NCI-H2196 (cell line): ENCODE measurements around the gene PPP1R9B.

Experiments
- DNase-seq: peaks from one replicate; lab custom pipeline; 2025; ENCODE audit not compliant: unreplicated experiment; lab: John Stamatoyannopoulos, UW

The PPP1R9B gene

DNA sequence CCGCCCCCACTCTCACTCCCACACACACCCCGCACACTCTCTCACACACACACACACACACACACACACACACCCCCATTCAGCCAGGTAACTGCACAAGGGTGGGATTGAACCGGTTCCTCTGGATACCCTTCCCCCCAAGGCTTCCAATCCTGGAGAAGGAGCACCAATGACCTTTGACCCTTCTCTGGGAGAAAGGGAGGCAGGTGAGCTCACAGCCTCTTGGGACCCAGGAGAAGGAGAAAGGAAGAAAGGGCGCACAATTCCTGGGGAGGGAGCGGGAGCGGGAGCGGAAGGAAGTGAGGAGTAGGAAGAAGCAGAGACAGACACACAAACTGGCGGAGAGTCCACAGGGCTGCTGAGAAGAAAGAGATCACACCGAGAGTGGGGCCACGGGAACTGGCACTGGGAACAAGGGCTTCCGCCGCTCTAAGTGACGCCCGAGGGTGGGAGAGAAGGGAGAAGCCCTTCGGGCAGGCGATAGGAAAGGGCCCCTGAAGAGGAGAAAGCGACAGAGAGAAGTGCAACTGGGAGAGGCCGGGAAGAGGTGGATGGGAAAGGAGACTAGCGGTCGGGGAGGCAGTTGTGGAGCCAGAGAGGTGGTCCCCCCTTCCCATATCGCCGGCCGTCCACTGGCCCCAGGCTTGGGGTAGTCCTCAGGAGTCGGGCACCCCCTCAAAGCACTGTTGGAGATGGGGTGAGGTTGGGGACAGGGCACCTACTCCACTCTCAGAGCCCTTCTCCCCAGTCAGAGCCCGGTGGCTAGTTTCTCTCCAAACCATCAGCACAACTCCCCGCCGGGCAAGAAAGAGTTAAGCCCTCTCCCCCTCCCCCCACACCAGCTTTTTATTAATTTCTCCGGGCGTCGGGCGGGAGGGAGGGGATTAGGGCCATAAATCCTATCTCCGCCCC, 21.8 kb downstream of the PPP1R9B start:
- DNase-seq = no peak

DNA sequence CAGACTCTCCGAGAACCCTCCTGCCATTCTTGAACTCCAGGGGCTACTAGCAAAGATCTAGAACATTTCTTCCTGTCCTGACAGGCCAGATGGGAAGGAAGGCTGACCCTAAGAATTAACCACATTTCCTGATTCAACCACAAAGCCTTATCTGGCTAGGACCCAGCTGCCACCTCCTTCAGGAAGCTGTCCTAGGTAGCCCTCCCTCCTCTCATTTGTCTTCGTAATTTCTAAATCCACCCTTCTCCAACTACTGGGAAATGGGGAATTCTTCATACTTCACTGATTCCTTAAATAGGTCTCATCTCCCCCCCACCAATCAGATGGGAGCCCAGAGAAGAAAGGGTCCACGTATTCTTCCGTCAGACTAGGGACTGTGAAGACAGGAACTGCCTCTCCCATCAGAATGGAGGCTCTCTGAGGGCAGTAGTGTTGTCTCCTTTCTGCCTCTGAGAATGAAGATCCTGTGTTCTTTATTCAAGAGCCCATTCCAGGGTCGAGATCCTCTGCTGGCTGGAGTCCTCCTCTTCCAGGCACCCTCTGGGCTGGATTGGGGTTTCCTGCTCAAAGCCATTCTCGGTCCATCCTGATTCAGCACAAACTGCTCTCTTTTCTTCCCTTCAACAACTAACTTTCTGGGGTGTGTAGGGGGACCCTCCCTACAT, 22.6 kb downstream of the PPP1R9B start:
- no peak for DNase-seq

- DNase-seq = no peak
Observed at GRCh38 chr17:50125420-50125997, 25.0 kb downstream of the PPP1R9B start.

GRCh38 chr17:50123649-50124349, 26.7 kb downstream of the PPP1R9B start:
- DNase-seq = no peak

- DNase-seq = no peak
Observed at GRCh38 chr17:50122945-50123344, 27.5 kb downstream of the PPP1R9B start.

DNA sequence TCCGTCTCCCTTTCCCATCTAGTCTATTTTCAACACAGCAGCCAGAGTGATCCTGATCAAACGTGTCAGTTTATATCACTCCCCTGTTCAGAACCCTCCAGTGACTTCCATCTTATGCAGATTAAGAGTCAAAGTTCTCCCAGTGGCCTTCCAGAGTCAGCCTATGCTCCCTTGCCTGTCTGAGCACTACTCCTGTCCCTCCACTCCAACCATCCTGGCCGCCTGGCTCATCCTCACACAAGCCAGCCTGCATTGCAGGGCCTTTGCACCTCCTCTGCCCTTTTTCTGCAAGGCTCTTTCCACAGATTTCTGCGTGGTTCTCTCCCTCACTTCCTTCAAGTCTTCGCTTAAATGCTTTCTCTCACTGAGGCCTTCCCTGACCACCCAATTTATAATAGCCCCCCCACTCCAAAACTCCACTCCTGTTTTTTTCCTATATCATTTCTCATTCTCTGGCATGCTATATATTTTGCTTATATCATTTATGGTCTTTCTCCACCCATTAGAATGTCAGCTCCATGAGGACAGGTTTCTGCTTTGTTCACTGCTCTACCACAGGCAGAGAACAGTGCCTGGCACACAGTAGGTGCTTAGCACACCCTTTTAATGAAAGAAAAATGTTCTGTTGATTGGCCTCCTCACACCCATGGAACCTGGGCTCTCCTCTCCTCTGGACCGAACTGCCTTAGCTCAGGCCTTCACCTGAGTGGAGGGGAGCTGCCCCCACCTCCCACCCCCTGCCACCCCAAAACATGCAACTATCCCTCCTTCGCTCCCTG, 29.8 kb downstream of the PPP1R9B start:
- no peak for DNase-seq

- no peak for DNase-seq
Observed at GRCh38 chr17:50118828-50119218, 31.7 kb downstream of the PPP1R9B start.

DNA sequence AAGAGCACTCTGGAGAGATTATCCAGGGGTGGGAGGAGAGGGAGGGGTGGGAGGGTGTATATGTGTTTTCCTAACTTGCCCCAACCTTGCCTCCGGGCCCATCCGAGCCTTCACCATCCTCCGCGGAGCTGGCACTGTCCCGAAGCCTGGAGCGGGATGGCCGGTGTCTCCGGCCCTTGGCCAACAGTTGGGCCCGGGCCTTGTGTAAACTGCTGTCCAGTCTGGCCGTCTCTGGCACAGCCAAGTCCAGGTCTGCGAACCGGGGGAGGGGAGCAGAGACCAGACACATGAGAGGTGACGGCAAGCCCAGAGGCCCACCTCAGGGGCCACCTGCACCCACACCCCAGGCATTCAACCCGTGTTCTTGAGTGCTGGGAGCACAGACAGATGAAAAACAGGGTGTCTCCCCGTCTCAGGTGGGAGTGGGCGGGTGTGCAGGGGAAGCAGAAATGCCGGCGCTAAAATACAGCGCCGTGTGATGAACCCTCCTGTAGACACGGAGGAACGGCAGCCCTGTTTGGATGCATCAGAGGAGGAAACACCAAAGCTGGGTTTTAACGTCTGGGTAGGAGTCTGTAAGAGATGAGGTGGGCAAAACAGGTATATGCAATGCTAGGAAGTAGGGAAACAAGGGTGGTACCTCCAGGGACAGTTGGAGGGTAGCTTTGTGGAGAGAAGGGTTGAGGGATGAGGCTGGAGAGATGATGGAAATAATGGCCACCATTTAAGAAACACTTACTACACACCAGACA, 32.2 kb downstream of the PPP1R9B start:
- DNase-seq = no peak

GRCh38 chr17:50117202-50118051, 33.0 kb downstream of the PPP1R9B start:
- DNase-seq = no peak

DNA sequence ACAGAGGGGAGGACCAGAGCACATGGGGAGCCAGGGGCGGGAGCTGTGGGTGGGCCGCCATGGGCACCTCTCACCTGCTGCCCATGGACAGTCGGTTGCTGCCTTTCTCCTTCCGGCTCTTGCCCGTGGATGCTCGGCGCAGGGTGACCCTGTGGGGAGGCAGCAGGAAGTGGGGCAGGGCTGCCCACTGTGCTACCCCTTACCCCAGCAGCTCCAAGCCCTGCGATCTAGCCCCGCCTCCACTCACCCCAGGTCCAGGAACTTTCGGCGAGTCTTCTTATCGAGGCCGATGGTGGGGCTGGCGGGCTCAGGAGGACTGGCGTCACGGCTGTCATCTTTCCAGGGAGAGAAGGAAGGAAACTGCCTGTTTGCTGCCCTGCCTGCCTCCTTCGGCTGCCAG, 34.7 kb downstream of the PPP1R9B start:
- no peak for DNase-seq

GRCh38 chr17:50114849-50115357, 35.6 kb downstream of the PPP1R9B start:
- DNase-seq = peak; percentile 71

DNA sequence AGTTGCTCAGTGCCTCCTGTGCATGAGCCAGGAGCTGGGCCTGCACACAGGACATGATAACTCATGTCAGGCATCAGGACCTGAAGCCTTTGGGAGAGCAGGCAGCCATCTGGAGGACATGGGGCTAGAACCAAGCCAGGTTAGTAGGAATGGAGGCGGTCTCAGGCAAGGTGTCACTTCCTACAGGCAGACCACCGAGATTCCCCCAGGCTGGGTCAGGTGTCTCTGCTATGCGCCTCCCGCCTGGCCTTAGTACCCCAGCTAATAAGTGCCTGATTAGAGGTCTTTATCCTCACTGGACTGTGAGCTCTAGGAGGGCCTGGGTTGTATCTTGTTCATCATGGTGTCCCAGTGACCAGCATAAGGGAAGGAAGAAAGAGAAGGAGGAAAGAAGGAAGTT, 36.1 kb downstream of the PPP1R9B start:
- no peak for DNase-seq

GRCh38 chr17:50113624-50114320, 36.7 kb downstream of the PPP1R9B start:
- DNase-seq = no peak

DNA sequence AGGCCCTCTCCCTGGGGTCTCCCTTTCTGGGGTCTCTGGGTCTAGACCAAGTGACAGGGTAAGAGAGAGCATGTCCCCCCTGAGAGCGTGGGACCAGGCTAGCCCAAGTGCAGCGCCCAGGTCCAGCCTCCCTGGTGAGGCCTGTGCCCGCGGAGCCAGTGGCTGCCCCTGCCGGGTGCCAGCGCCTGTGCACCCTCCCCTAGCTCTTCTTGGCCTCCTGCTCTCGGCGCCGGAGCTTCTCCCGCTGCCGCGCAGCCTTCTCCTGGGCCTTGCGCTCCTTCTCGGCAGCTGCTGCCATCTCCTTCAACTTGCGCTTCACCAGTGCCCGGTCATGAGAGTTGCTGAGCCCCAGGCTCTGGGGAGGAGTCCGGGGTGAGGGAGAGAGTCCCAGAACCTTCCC, 37.8 kb downstream of the PPP1R9B start:
- no peak for DNase-seq

GRCh38 chr17:50111673-50112655, 38.5 kb downstream of the PPP1R9B start:
- no peak for DNase-seq

DNA sequence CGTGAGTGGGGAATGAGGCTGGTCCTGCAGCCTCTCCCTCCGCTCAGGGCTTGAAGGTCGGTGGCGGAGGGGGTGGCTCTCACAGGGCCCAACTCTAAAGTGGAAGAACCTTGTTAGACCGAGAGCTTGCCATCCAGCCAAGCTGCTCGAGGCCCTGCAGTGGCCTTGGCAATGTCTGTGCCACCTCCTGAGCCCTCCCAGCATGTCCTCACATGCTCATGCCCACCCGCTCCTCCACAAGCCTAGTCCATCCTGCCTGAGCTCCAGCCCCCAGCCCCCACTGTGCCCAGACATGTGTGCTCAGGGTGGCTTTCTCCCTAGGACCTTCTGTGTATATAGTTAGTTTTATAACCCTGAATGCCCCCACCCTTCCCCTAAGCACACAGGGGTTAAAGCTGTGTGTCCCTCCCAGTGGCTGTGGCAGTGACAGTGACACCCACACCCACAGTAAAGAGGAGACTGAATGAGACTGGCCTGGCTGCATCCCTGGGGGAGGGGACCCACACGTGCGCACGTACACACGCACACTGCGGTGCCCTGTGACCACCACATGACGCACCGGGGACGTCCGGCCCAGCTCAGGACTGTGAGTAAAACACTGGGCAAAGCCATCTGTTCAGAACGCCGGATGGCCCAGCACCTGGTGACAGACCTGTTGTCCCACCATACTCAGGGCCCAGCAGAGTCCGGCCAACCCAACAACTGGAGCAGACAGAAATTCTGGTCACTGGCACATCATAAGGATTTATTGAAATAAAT, 39.7 kb downstream of the PPP1R9B start:
- DNase-seq = no peak
